HG03095 (cell line): ENCODE data around the gene TMEM185B.
"Not testable (repeated sequence)": the region's sequence is repeated elsewhere in the genome, so short reads cannot be mapped to it uniquely, and the experiment has no call there.

ENCODE experiments used
- ATAC-seq: cut with Tn5 transposase; IDR thresholded peaks from one replicate; pipeline ENCODE4 v1.9.1; 2021; ENCODE audit warnings: moderate library complexity; ENCODE audit not compliant: unreplicated experiment

The TMEM185B gene

GRCh38 chr2:120209427-120210269, 13.6 kb downstream of the TMEM185B start:
- ATAC-seq, result no peak

- ATAC-seq, result no peak
These were observed 14.5 kb downstream of the TMEM185B start for GRCh38 chr2:120208381-120209353.

GRCh38 chr2:120206022-120206581, 17.1 kb downstream of the TMEM185B start:
- ATAC-seq, result no peak

GRCh38 chr2:120204945-120205670, 18.1 kb downstream of the TMEM185B start:
- ATAC-seq, result no peak

- ATAC-seq, result no peak
These were observed 18.8 kb downstream of the TMEM185B start for GRCh38 chr2:120204417-120204816.

- no peak for ATAC-seq
These were observed 19.2 kb downstream of the TMEM185B start for GRCh38 chr2:120204022-120204405.

GRCh38 chr2:120203251-120204021, 19.8 kb downstream of the TMEM185B start:
- ATAC-seq, result no peak

GRCh38 chr2:120199817-120200459, 23.3 kb downstream of the TMEM185B start:
- ATAC-seq, result not testable (repeated sequence)

GRCh38 chr2:120195553-120195952, 27.6 kb downstream of the TMEM185B start:
- ATAC-seq, result no peak

- no peak for ATAC-seq
These were observed 30.9 kb downstream of the TMEM185B start for GRCh38 chr2:120192280-120192679.

- ATAC-seq, result no peak
These were observed 34.0 kb downstream of the TMEM185B start for GRCh38 chr2:120189189-120189588.

GRCh38 chr2:120182019-120182560, 41.1 kb downstream of the TMEM185B start:
- ATAC-seq, result no peak

- ATAC-seq, result no peak
These were observed 43.1 kb downstream of the TMEM185B start for GRCh38 chr2:120180066-120180465.

- ATAC-seq, result no peak
These were observed 43.8 kb downstream of the TMEM185B start for GRCh38 chr2:120179396-120179795.

- no peak for ATAC-seq
These were observed 45.2 kb downstream of the TMEM185B start for GRCh38 chr2:120177973-120178372.

- ATAC-seq, result peak; percentile 96
These were observed 46.1 kb downstream of the TMEM185B start for GRCh38 chr2:120177001-120177621.

- ATAC-seq, result no peak
These were observed 46.7 kb downstream of the TMEM185B start for GRCh38 chr2:120176526-120176925.

- no peak for ATAC-seq
These were observed 48.1 kb downstream of the TMEM185B start for GRCh38 chr2:120174963-120175581.
